LNCaP clone FGC (cell line): Measurements from ENCODE around the gene TPST2.

ENCODE experiments used
- DNase-seq: peaks from one replicate; pipeline ENCODE4 v3.0.0-alpha.2; 2011; ENCODE audit warnings: low read depth
- H3K4me3 ChIP-seq: 2 replicates; pipeline ENCODE4 v1.5.1; 2011; ENCODE audit warnings: mild to moderate bottlenecking, low read depth, low read length, control low read depth
- TF ChIP-seq, protein P1 (sequence below): IDR thresholded peaks from 2 replicates; pipeline ENCODE4 v1.5.1; 2012; ENCODE audit warnings: mild to moderate bottlenecking; ENCODE audit not compliant: control insufficient read depth, insufficient read depth; ENCODE audit errors: extremely low read depth

The TPST2 gene

DNA sequence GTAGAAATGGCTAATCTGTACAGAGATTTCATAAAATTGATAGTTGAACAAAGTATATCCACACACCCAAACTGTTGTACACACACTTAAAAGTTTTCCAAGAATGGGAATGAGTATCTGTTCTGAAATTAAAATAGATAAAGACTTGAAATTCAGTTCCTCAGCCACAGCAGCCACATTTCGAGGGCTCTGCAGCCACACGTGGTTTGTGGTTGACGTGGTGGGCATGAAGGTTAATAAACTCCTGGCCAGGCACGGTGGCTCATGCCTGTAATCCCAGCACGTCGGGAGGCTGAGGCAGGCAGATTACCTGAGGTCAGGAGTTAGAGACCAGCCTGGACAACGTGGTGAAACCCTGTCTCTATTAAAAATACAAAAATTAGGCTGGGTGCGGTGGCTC, 24.0 kb downstream of the TPST2 start:
- DNase-seq = no peak
- TF ChIP-seq, protein P1, sequence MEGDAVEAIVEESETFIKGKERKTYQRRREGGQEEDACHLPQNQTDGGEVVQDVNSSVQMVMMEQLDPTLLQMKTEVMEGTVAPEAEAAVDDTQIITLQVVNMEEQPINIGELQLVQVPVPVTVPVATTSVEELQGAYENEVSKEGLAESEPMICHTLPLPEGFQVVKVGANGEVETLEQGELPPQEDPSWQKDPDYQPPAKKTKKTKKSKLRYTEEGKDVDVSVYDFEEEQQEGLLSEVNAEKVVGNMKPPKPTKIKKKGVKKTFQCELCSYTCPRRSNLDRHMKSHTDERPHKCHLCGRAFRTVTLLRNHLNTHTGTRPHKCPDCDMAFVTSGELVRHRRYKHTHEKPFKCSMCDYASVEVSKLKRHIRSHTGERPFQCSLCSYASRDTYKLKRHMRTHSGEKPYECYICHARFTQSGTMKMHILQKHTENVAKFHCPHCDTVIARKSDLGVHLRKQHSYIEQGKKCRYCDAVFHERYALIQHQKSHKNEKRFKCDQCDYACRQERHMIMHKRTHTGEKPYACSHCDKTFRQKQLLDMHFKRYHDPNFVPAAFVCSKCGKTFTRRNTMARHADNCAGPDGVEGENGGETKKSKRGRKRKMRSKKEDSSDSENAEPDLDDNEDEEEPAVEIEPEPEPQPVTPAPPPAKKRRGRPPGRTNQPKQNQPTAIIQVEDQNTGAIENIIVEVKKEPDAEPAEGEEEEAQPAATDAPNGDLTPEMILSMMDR = no peak

DNA sequence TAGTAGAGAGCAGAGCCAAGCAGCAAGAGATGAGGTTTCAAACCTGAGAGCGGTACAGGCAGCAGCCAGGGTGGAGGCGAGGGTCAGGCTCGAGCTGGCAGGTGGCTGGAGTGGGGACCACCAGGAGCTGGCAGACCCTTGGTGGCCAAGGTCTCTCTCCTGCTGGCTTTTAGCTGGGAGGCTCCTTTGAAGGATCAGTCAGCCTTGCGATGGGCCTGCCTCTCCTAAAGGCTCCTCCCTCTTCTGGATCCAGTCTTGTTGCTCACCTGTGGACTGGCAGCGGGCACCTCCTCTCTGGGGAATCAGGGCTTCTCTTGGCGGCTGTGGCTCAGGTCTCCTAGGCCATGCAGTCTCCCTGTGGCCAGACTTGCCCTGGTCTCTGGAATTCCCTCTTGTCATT, 24.8 kb downstream of the TPST2 start:
- DNase-seq = no peak
- H3K4me3 ChIP-seq = no peak overlapping the region
- TF ChIP-seq, protein P1 = no peak

More for the DNA sequence above, 24.0 kb downstream of the TPST2 start:
- no peak overlapping the region for H3K4me3 ChIP-seq

- TF ChIP-seq, protein P1 = no peak
- H3K4me3 ChIP-seq = no peak overlapping the region
- no peak for DNase-seq
These were observed 25.3 kb downstream of the TPST2 start for GRCh38 chr22:26564672-26565071.

- DNase-seq = no peak
- TF ChIP-seq, protein P1 = no peak
- no peak overlapping the region for H3K4me3 ChIP-seq
These were observed 25.8 kb downstream of the TPST2 start for GRCh38 chr22:26564181-26564580.

GRCh38 chr22:26563022-26563421, 26.9 kb downstream of the TPST2 start:
- no peak for DNase-seq
- TF ChIP-seq, protein P1 = 0 out of 2 replicates have a peak, but pooled peaks have one; percentile 9
- no peak overlapping the region for H3K4me3 ChIP-seq

- no peak for DNase-seq
- no peak overlapping the region for H3K4me3 ChIP-seq
- TF ChIP-seq, protein P1 = no peak
These were observed 28.0 kb downstream of the TPST2 start for GRCh38 chr22:26561756-26562417.
